Panc1 (cell line): Measurements from ENCODE around the gene FARP2. TPM values are rescaled to one million over a fixed set of nuclear protein-coding genes. Genes with fewer than 3 reads are reported as not detected.

ENCODE experiments used
- ATAC-seq: fragments of 200-7000 bp; cut with Tn5 transposase; 2 replicates; pipeline ENCODE4 v1.9.1; 2020; ENCODE audit warnings: mild to moderate bottlenecking, moderate library complexity
- Bru-seq: library from RNA; stranded (reverse); fragments of 400-500 nt; gene quantifications from one replicate; lab custom pipeline; 2021; lab: Mats Ljungman, UMichigan
- BruChase-seq, 2 experiments: library from RNA; stranded (reverse); fragments of 400-500 nt; gene quantifications; one replicate each; lab custom pipeline; 2021; lab: Mats Ljungman, UMichigan
- BruUV-seq: library from RNA; stranded (reverse); fragments of 400-500 nt; replicated peaks from 2 replicates; lab custom pipeline; 2021; lab: Mats Ljungman, UMichigan
- CTCF ChIA-PET: fragments of 300-600 bp; sonication (Branson Sonifier 250); formaldehyde crosslinking; loops from one replicate; lab custom pipeline; 2022; ENCODE audit warnings: antibody characterized with exemption; lab: Charles Lee
- POLR2A ChIA-PET: fragments of 300-600 bp; sonication (Branson Sonifier 250); formaldehyde crosslinking; loops from one replicate; lab custom pipeline; 2022; ENCODE audit warnings: antibody characterized with exemption; lab: Charles Lee
- DNase-seq: peaks from one replicate; pipeline ENCODE4 v3.0.0-alpha.2; 2010; ENCODE audit warnings: low read depth, low spot score
- H3K27ac ChIP-seq: 2 replicates; pipeline ENCODE4 v1.5.1; 2011; ENCODE audit warnings: mild to moderate bottlenecking, low read length, inconsistent platforms
- H3K27me3 ChIP-seq: fragments of 200-500 bp; sonication (Bioruptor generic); 2 replicates; pipeline ENCODE4 v1.6.0; 2014; ENCODE audit warnings: low read length, inconsistent platforms; ENCODE audit not compliant: control insufficient read depth, insufficient read depth
- H3K36me3 ChIP-seq: fragments of 200-500 bp; sonication (Bioruptor generic); 2 replicates; pipeline ENCODE4 v1.5.1; 2014; ENCODE audit warnings: inconsistent platforms, mild to moderate bottlenecking, low read length, moderate library complexity; ENCODE audit not compliant: control insufficient read depth, insufficient read depth
- H3K4me1 ChIP-seq: 2 replicates; pipeline ENCODE4 v1.5.1; 2011; ENCODE audit warnings: inconsistent platforms, mild to moderate bottlenecking, low read length, moderate library complexity; ENCODE audit not compliant: control insufficient read depth, insufficient read depth
- H3K4me3 ChIP-seq, 2 experiments: 2 replicates each; pipeline ENCODE4 v1.5.1; 2011 to 2012; ENCODE audit warnings: low read depth in 2 of 2, low read length in 2 of 2, mild to moderate bottlenecking in 2 of 2, inconsistent platforms in 1 of 2, moderate library complexity in 1 of 2
- H3K9me3 ChIP-seq: fragments of 200-500 bp; sonication (Bioruptor generic); 2 replicates; pipeline ENCODE4 v1.5.1; 2014; ENCODE audit warnings: low read depth, mild to moderate bottlenecking, inconsistent platforms, low read length, moderate library complexity; ENCODE audit not compliant: control insufficient read depth, insufficient read depth
- CTCF ChIP-seq: fragments of 450-650 bp; IDR thresholded peaks from 2 replicates; pipeline ENCODE4 v1.5.1; 2017; ENCODE audit warnings: mild to moderate bottlenecking
- POLR2AphosphoS5 ChIP-seq: IDR thresholded peaks from 2 replicates; pipeline ENCODE4 v1.6.1; 2012; ENCODE audit warnings: mild to moderate bottlenecking, low read depth, low read length, moderate library complexity
- REST ChIP-seq, 2 experiments: IDR thresholded peaks; 2 replicates each; pipeline ENCODE4 v1.6.1; 2011 to 2012; ENCODE audit warnings: low read depth in 2 of 2, control low read depth in 1 of 2, low read length in 1 of 2, mild to moderate bottlenecking in 1 of 2, moderate library complexity in 1 of 2; ENCODE audit not compliant: insufficient read depth in 1 of 2
- SIN3A ChIP-seq: IDR thresholded peaks from 2 replicates; pipeline ENCODE4 v1.6.1; 2012; ENCODE audit warnings: low read depth, mild to moderate bottlenecking, low read length, moderate library complexity, borderline replicate concordance; ENCODE audit not compliant: insufficient read depth
- TCF7L2 ChIP-seq: IDR thresholded peaks from 2 replicates; pipeline ENCODE4 v1.6.1; 2011; ENCODE audit warnings: mild to moderate bottlenecking, low read depth, low read length, inconsistent platforms
- in situ Hi-C: cut with HindIII; loops from 2 replicates; pipeline ENCODE4 v1.10.0; 2016; ENCODE audit warnings: low sequenced_read_pairs, low pct_unique_long_range_greater_than_20kb
- intact Hi-C: fragments of 100-400 bp; cut with micrococcal nuclease; formaldehyde crosslinking; loops from one replicate; pipeline ENCODE4 v1.10.0; 2022; ENCODE audit not compliant: unreplicated experiment
- long read RNA-seq: library from polyadenylated mRNA; unstranded; transcript quantifications from one replicate; pipeline ENCODE4 v2.0.0, GENCODE V29; 2021; ENCODE audit not compliant: unreplicated experiment
- polyA plus RNA-seq: library from polyadenylated mRNA; unstranded; fragments of >200 nt; gene quantifications from one replicate; pipeline ENCODE4 v1.2.1, GENCODE V29; 2012; ENCODE audit warnings: missing spikeins; ENCODE audit not compliant: insufficient read length
- total RNA-seq: library from RNA; stranded (reverse); gene quantifications from one replicate; pipeline ENCODE4 v1.2.1, GENCODE V29; 2021; ENCODE audit not compliant: unreplicated experiment

Gene FARP2
- 80.3 TPM for total RNA-seq
- 36.6 TPM for polyA plus RNA-seq
- Bru-seq, nascent RNA = percentile 76 among the genes with signal in this experiment
- percentile 76 among the genes with signal in this experiment for BruChase-seq, experiment 1, labeled RNA remaining after a 2-hour chase
- percentile 79 among the genes with signal in this experiment for BruChase-seq, experiment 2, labeled RNA remaining after a 6-hour chase
- long read RNA-seq, full-length matches to known transcripts = 10 of 65 reads
- long read RNA-seq, partial matches to known transcripts = 23 of 65 reads
- long read RNA-seq, other reads (novel, unspliced or antisense) = 32 of 65 reads

DNA sequence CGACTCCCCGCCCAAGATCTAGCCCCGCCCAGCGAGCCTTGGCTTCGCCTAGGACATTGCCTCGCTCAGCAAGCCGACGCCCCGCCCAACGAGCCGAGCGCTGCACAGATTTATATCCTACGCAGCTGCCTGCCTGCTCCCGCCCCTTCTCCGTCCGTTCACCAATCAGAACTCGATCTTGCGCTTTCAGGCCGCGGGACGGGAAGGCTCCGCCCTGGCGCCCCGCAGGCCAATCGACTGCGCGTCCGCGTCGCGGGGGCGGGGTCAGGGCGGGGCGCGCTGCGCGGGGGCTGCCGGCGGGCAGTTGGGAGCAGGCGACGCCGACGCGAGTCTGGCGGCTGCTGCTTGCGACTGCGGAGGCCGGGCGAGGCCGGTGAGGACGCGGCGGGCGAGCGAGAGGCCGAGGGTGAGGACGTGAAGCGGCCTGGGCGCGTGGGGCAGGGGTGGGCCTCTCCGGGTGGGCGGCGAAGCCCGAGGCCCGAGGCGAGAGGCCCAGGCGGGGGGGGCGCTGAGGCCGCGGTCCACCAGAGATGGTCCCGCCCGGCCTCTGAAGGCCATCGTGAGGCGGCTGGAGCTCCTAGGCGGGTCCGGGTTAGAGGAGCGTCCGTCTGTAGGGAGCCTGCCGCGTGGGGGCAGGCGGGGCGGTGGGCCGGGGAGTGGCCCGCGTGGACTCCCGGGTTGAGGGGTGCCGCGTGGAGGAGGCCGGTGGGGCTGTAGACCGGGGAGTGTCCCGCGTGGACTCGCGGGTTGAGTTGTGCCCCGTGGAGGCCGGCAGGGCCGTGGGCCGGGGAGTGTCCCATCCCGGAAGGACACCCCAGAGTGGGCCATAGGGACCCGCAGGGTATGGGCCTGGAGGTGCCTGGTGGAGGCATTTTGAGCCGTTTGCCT, at the start of gene FARP2:
Gene FARP2, plus strand, starts transcription at position 303 of the 888 bp plus-strand sequence. CDS start 16,823 bp downstream, outside the sequence.
- CTCF ChIA-PET = interaction anchor here (0.6 kb wide), 2 partner anchors 53 to 185 kb away, joined by 4 to 7 read pairs; no protein-coding TSS in a partner anchor
- BruUV-seq = no TSS peak

DNA sequence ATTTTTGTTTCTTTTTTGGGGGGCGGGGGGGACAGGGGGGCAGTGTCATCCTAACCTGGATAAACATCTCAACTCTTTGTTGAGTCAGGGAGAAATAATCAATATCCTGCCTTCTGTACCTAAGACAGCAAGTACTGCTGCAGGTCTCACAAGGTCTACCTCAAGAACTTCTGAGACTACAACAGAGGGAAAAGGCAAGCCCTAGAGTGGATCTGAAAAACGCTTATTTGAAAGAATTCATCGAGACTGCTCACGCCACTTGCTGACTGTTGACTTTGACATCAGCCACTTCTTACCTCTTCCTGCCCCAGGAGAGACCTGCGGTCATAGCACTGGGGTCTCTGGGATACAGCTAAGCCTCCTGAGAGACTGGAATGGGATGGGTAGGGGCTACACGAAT, 49.0 kb upstream of the FARP2 start:
- DNase-seq (no peak), ATAC-seq (no peak)
- intact Hi-C loops (no loop called here), in situ Hi-C loops (no loop called here)
- Histone ChIP-seq H3K27me3 (no peaks in the 10 kb centered on the region), H3K9me3 (no peaks in the 10 kb centered on the region), H3K4me3 (no peak overlapping the region), H3K36me3 (no peaks in the 10 kb centered on the region), H3K27ac (no peak overlapping the region), H3K4me1 (peaks cover 44% of the 10 kb centered on the region)
- no TSS peak for BruUV-seq
- no peak for TF ChIP-seq TCF7L2
- TF ChIP-seq SIN3A = no peak
- no peak for TF ChIP-seq CTCF
- no peak for TF ChIP-seq POLR2AphosphoS5
- POLR2A ChIA-PET = interaction anchor here (0.5 kb wide), 1 partner anchor 80 kb away, joined by 6 read pairs; no protein-coding TSS in a partner anchor
- CTCF ChIA-PET = no interaction called here

More for the DNA sequence above, at the start of gene FARP2:
- intact Hi-C loops (no loop called here), in situ Hi-C loops (no loop called here)
- peak; percentile 77 for TF ChIP-seq POLR2AphosphoS5
- no peak for TF ChIP-seq TCF7L2
- no peak for TF ChIP-seq CTCF
- H3K9me3 ChIP-seq = no peaks in the 10 kb centered on the region
- peak within 1 kb of the TSS; percentile 65 to 84 for H3K4me3 ChIP-seq
- DNase-seq (peak; percentile 88), ATAC-seq (peak; percentile 90)
- peaks cover 26% of the 10 kb centered on the region for H3K36me3 ChIP-seq
- no peaks in the 10 kb centered on the region for H3K27me3 ChIP-seq
- H3K4me1 ChIP-seq = peaks cover 34% of the 10 kb centered on the region
- POLR2A ChIA-PET = interaction anchor here (0.7 kb wide), 1 partner anchor 251 kb away, joined by 4 read pairs; no protein-coding TSS in a partner anchor
- H3K27ac ChIP-seq = peak within 1 kb of the TSS; percentile 85

DNA sequence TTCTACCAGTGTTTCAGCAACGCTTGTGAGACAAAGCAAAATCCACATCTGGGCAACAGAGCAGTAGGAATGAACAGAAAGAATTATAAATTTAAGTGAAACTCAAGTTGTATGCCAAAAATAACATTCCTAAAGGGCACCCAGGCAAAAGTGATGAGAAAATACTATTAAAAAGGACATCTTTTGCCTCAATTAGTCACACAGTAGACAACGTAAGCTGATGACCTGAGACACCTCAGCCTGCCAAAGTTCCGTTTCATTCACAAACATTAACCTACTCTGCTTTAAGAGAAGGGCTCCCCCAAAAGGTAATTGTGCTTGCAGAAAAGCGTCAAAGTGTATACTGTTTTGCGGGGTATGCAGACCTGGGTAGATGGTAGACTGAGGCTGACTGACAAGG, 47.8 kb upstream of the FARP2 start:
- Histone ChIP-seq H3K36me3 (no peaks in the 10 kb centered on the region), H3K9me3 (no peaks in the 10 kb centered on the region), H3K4me1 (peaks cover 46% of the 10 kb centered on the region), H3K27me3 (no peaks in the 10 kb centered on the region), H3K27ac (no peak overlapping the region), H3K4me3 (no peak overlapping the region)
- ATAC-seq = no peak
- TF ChIP-seq TCF7L2 = no peak
- no peak for TF ChIP-seq CTCF
- TF ChIP-seq POLR2AphosphoS5 = no peak
- TF ChIP-seq SIN3A = no peak
- no peak for TF ChIP-seq REST (IDR thresholded peaks at IDR 0.05; ENCODE audit: insufficient read depth in 1 of 2, low read depth in 2 of 2, low read length in 1 of 2)
- CTCF ChIA-PET = no interaction called here
- DNase-seq = no peak
- intact Hi-C loops (no loop called here), in situ Hi-C loops (no loop called here)
- no TSS peak for BruUV-seq
- POLR2A ChIA-PET = no interaction called here
